ENCODE data around the gene ITSN2. TPM values are rescaled to one million over a fixed set of nuclear protein-coding genes. Genes with fewer than 3 reads are reported as not detected.

Gene ITSN2
- total and polyA plus RNA-seq, 2 of the 8 experiments (the other 6 are each of a cell fraction or from before 2014, with no cell fraction given), result 9.3 to 17.0 TPM

- no peak for TF ChIP-seq CHD7 (IDR thresholded peaks at IDR 0.05; ENCODE audit: insufficient replicate concordance, low read length)
- TF ChIP-seq POLR2AphosphoS5 (IDR thresholded peaks at IDR 0.05; ENCODE audit: low read depth, low read length), result no peak
These were observed 18.0 kb downstream of the ITSN2 start (continued) for GRCh38 chr2:24342110-24342910.

Measured in H1 (cell line).